Trophoblast cell (in vitro differentiated cells and primary cell): ENCODE data around the gene EGR1.
"Not testable (repeated sequence)": the region's sequence is repeated elsewhere in the genome, so short reads cannot be mapped to it uniquely, and the experiment has no call there.

ENCODE experiments used
- DNase-seq, 2 donors: peaks; one replicate each; pipeline ENCODE4 v3.0.0-alpha.2; 2016
- H2AFZ ChIP-seq: 2 replicates; pipeline ENCODE4 v1.6.1; 2013; ENCODE audit warnings: low read length, moderate library complexity, mild to moderate bottlenecking; ENCODE audit not compliant: insufficient read depth, poor library complexity
- H2AK5ac ChIP-seq: 2 replicates; pipeline ENCODE4 v1.6.1; 2013; ENCODE audit warnings: mild to moderate bottlenecking, low read length
- H2BK120ac ChIP-seq: 2 replicates; pipeline ENCODE4 v1.6.1; 2013; ENCODE audit warnings: low read length, mild to moderate bottlenecking, moderate library complexity; ENCODE audit not compliant: insufficient read depth, poor library complexity
- H2BK12ac ChIP-seq: 2 replicates; pipeline ENCODE4 v1.6.1; 2013; ENCODE audit warnings: mild to moderate bottlenecking, low read length, moderate library complexity
- H2BK5ac ChIP-seq: 2 replicates; pipeline ENCODE4 v1.6.1; 2013; ENCODE audit warnings: low read length, low read depth, moderate library complexity, mild to moderate bottlenecking; ENCODE audit not compliant: poor library complexity
- H3K14ac ChIP-seq: 2 replicates; pipeline ENCODE4 v1.6.1; 2013; ENCODE audit warnings: mild to moderate bottlenecking, low read length
- H3K18ac ChIP-seq: 2 replicates; pipeline ENCODE4 v1.6.1; 2013; ENCODE audit warnings: mild to moderate bottlenecking, low read length
- H3K23ac ChIP-seq: 2 replicates; pipeline ENCODE4 v1.6.1; 2013; ENCODE audit warnings: low read length
- H3K27ac ChIP-seq: 2 replicates; pipeline ENCODE4 v1.5.1; 2013; ENCODE audit warnings: low read depth, mild to moderate bottlenecking, inconsistent platforms, low read length, moderate library complexity
- H3K27me3 ChIP-seq: 2 replicates; pipeline ENCODE4 v1.6.1; 2013; ENCODE audit warnings: inconsistent platforms, mild to moderate bottlenecking, low read length, moderate library complexity; ENCODE audit not compliant: insufficient read depth
- H3K36me3 ChIP-seq, 2 experiments: 1 replicate in 1 of 2; 2 replicates in 1 of 2; pipeline ENCODE4 v1.6.1; 2013; ENCODE audit warnings: low read length in 2 of 2, mild to moderate bottlenecking in 2 of 2, moderate library complexity in 1 of 2; ENCODE audit not compliant: insufficient read depth in 2 of 2, control insufficient read depth in 1 of 2
- H3K4ac ChIP-seq: 2 replicates; pipeline ENCODE4 v1.6.1; 2013; ENCODE audit warnings: low read depth, mild to moderate bottlenecking, low read length, moderate library complexity
- H3K4me1 ChIP-seq, 2 experiments: 1 replicate in 1 of 2; 2 replicates in 1 of 2; pipeline ENCODE4 v1.6.1; 2013; ENCODE audit warnings: low read length in 2 of 2, mild to moderate bottlenecking in 2 of 2, moderate library complexity in 1 of 2; ENCODE audit not compliant: insufficient read depth in 2 of 2, control insufficient read depth in 1 of 2
- H3K4me2 ChIP-seq: 2 replicates; pipeline ENCODE4 v1.6.1; 2013; ENCODE audit warnings: inconsistent platforms, mild to moderate bottlenecking, low read length, moderate library complexity
- H3K4me3 ChIP-seq: 2 replicates; pipeline ENCODE4 v1.5.1; 2013; ENCODE audit warnings: mild to moderate bottlenecking, low read depth, low read length, inconsistent platforms
- H3K79me1 ChIP-seq: one replicate; pipeline ENCODE4 v1.6.1; 2013; ENCODE audit warnings: low read length
- H3K79me2 ChIP-seq: 2 replicates; pipeline ENCODE4 v1.6.1; 2013; ENCODE audit warnings: low read length, mild to moderate bottlenecking; ENCODE audit not compliant: control insufficient read depth, insufficient read depth, poor library complexity
- H3K9ac ChIP-seq: 2 replicates; pipeline ENCODE4 v1.6.1; 2013; ENCODE audit warnings: mild to moderate bottlenecking, low read length
- H3K9me3 ChIP-seq: 2 replicates; pipeline ENCODE4 v1.6.1; 2013; ENCODE audit warnings: low read depth, mild to moderate bottlenecking, control low read depth, inconsistent platforms, low read length; ENCODE audit not compliant: insufficient read depth
- H4K12ac ChIP-seq: 2 replicates; pipeline ENCODE4 v1.6.1; 2013; ENCODE audit warnings: low read depth, mild to moderate bottlenecking, low read length, moderate library complexity
- H4K8ac ChIP-seq: 2 replicates; pipeline ENCODE4 v1.6.1; 2013; ENCODE audit warnings: low read depth, mild to moderate bottlenecking, low read length, moderate library complexity
- H4K91ac ChIP-seq: one replicate; pipeline ENCODE4 v1.6.1; 2013; ENCODE audit warnings: low read depth, mild to moderate bottlenecking, low read length, moderate library complexity
- WGBS: extraction: QIAGEN DNeasy Blood & Tissue Kit; methylation state at CpG from one replicate; pipeline ENCODE4 v1.1.7; 2013; ENCODE audit warnings: missing lambda C conversion rate; ENCODE audit not compliant: insufficient read length, insufficient coverage; ENCODE audit errors: extremely low coverage; 5-methylcytosine and 5-hydroxymethylcytosine counted together

The EGR1 gene

DNA sequence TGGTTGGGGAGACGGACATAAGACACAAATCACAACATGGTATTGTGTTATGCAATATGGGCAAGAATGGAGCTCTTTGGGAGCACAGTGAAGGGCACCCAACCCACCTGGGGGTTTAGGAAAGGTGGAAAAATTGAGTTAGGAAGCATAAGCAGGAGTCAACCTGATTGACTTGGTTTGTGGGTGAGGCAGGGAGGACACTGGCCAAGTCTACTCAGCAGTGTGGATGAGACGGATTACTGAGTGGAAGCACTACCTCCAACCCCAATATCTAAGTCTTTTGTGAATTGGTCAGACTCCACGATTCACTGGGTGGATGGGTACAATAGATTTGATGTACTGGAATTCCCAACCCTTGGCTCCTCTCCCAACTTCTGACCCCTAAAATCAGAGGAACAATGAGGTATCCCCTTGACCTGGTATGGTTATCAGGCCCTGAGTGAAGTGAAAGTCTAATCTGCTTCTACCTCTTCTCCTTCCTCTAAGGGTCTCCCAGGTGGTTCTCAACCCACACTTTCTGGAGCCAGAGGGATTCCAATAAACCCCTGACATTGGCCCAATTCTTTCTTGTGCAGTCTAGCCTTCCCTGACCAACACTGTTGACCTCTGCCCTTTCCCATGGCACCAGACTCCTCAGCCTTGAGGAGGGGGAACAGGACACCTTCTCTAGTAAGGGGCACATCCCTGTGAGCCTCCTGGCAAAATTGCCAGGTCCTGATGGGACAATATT, 5.2 kb downstream of the EGR1 start:
- DNase-seq = no peak
- Histone ChIP-seq H3K27ac (no peak overlapping the region), H2AK5ac (no peak overlapping the region), H3K79me1 (no peaks in the 10 kb centered on the region), H2AFZ (no peak overlapping the region), H3K4ac (no peak overlapping the region), H2BK5ac (no peak overlapping the region), H3K18ac (no peak overlapping the region), H2BK120ac (no peak overlapping the region), H3K9me3 (peaks cover 3% of the 10 kb centered on the region), H3K4me2 (no peak overlapping the region), H4K8ac (no peak overlapping the region), H4K12ac (no peak overlapping the region), H3K4me3 (no peak overlapping the region), H3K79me2 (no peaks in the 10 kb centered on the region), H3K14ac (no peak overlapping the region), H4K91ac (no peak overlapping the region), H2BK12ac (no peak overlapping the region), H3K27me3 (no peaks in the 10 kb centered on the region), H3K36me3 (peaks cover 7 to 10% of the 10 kb centered on the region in 2 experiments), H3K23ac (peak overlapping the region; percentile 49), H3K4me1 (peaks cover 7 to 9% of the 10 kb centered on the region in 2 experiments), H3K9ac (no peak overlapping the region)
- WGBS = no CpG with 5 or more reads among the region's 3 CpGs

DNA sequence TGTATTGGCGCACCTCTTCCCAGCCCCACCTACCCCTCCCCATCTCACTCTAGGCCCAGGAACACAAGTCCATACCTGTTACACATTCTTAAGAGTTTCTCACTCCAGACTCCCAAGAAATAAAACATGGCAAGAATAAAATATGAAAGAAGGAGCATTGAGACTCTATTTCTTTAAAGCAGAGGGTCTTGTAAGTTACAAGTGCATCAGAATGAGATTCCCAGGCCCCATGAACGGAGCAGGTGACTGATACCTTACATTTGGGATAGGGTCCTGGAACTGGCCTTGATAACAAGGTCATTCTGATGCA, 5.7 kb downstream of the EGR1 start:
- no peak overlapping the region for H2BK120ac ChIP-seq
- H3K9me3 ChIP-seq = peaks cover 3% of the 10 kb centered on the region
- H3K4me3 ChIP-seq = no peak overlapping the region
- H3K4me2 ChIP-seq = no peak overlapping the region
- no peak overlapping the region for H2AK5ac ChIP-seq
- H3K27me3 ChIP-seq = no peaks in the 10 kb centered on the region
- H4K8ac ChIP-seq = no peak overlapping the region
- peaks cover 7 to 10% of the 10 kb centered on the region in 2 experiments for H3K36me3 ChIP-seq
- no peak overlapping the region for H3K4ac ChIP-seq
- no peak overlapping the region for H2BK5ac ChIP-seq
- H3K14ac ChIP-seq = no peak overlapping the region
- no peak overlapping the region for H2BK12ac ChIP-seq
- no peak overlapping the region for H2AFZ ChIP-seq
- no peak overlapping the region for H3K27ac ChIP-seq
- H4K12ac ChIP-seq = no peak overlapping the region
- H3K18ac ChIP-seq = no peak overlapping the region
- no CpG with 5 or more reads among the region's 2 CpGs for WGBS
- no peaks in the 10 kb centered on the region for H3K79me2 ChIP-seq
- H4K91ac ChIP-seq = no peak overlapping the region
- DNase-seq = peak in 1 of 2 donors; percentile 62
- peaks cover 4% of the 10 kb centered on the region in 2 experiments for H3K4me1 ChIP-seq
- no peaks in the 10 kb centered on the region for H3K79me1 ChIP-seq
- H3K23ac ChIP-seq = no peak overlapping the region
- H3K9ac ChIP-seq = no peak overlapping the region

GRCh38 chr5:138472353-138472752, 7.1 kb downstream of the EGR1 start:
- peaks cover 5 to 6% of the 10 kb centered on the region in 2 experiments for H3K36me3 ChIP-seq

GRCh38 chr5:138473151-138473550, 7.9 kb downstream of the EGR1 start:
- not testable (repeated sequence) for H3K4me1 ChIP-seq, H3K27ac ChIP-seq, H3K4me3 ChIP-seq, H3K23ac ChIP-seq, H4K12ac ChIP-seq, H3K14ac ChIP-seq, H2AFZ ChIP-seq, H2AK5ac ChIP-seq, H3K27me3 ChIP-seq, H3K36me3 ChIP-seq, H3K9me3 ChIP-seq, H2BK120ac ChIP-seq, H3K9ac ChIP-seq, H2BK5ac ChIP-seq, H3K79me2 ChIP-seq, H3K4me2 ChIP-seq, H4K91ac ChIP-seq, H3K18ac ChIP-seq, DNase-seq, H3K4ac ChIP-seq, H2BK12ac ChIP-seq, H3K79me1 ChIP-seq, H4K8ac ChIP-seq
- no CpG with 5 or more reads among the region's 5 CpGs for WGBS

More at GRCh38 chr5:138472353-138472752, 7.1 kb downstream of the EGR1 start:
- Histone ChIP-seq H2BK5ac (no peak overlapping the region), H2BK12ac (no peak overlapping the region), H3K27me3 (no peaks in the 10 kb centered on the region), H3K4me2 (no peak overlapping the region), H3K27ac (no peak overlapping the region), H3K9me3 (peaks cover 3% of the 10 kb centered on the region), H3K9ac (no peak overlapping the region), H2AFZ (no peak overlapping the region), H3K4me3 (no peak overlapping the region), H3K79me1 (no peaks in the 10 kb centered on the region), H3K23ac (no peak overlapping the region), H2BK120ac (no peak overlapping the region), H3K79me2 (no peaks in the 10 kb centered on the region), H3K4ac (no peak overlapping the region), H3K4me1 (no peaks in the 10 kb centered on the region), H4K12ac (no peak overlapping the region), H4K91ac (no peak overlapping the region), H3K18ac (no peak overlapping the region), H3K14ac (no peak overlapping the region), H2AK5ac (no peak overlapping the region), H4K8ac (peak overlapping the region; percentile 46)
- peak; percentile 53 to 80 for DNase-seq
- WGBS = no CpG with 5 or more reads among the region's 6 CpGs
